Measurements from ENCODE around the gene DNAH11. TPM values are rescaled to one million over a fixed set of nuclear protein-coding genes. Genes with fewer than 3 reads are reported as not detected.

DNAH11 gene
- total and polyA plus RNA-seq, 4 donors: 0.05 to 0.50 (median 0.11) TPM

- TF ChIP-seq RAD21 (IDR thresholded peaks at IDR 0.05) (no peak), HNF4G (IDR thresholded peaks at IDR 0.05) (no peak), ATF3 (IDR thresholded peaks at IDR 0.05) (no peak), FOXA1 (IDR thresholded peaks at IDR 0.05) (no peak), YY1 (IDR thresholded peaks at IDR 0.05) (no peak), EGR1 (IDR thresholded peaks at IDR 0.05; ENCODE audit: low read depth in 2 of 2) (no peak), JUND (IDR thresholded peaks at IDR 0.05) (no peak), MAX (IDR thresholded peaks at IDR 0.05) (no peak), TAF1 (conservative IDR thresholded peaks at IDR 0.05) (no peak), NR2F2 (IDR thresholded peaks at IDR 0.05) (no peak)
- no peak for DNase-seq (ENCODE audit: low spot score)
- WGBS: 86% methylated on average over 5 of the region's 5 CpGs
- Histone ChIP-seq H3K27ac (ENCODE audit: low read depth in 1 of 2, low read length in 2 of 2) (no peak overlapping the region), H3K36me3 (ENCODE audit: control insufficient read depth in 4 of 4, insufficient read depth in 3 of 4, low read depth in 1 of 4, low read length in 3 of 4) (no peaks in the 10 kb centered on the region), H3K4me1 (ENCODE audit: control insufficient read depth in 4 of 4, insufficient read depth in 4 of 4, low read length in 3 of 4) (no peaks in the 10 kb centered on the region), H3K9me3 (ENCODE audit: control insufficient read depth in 4 of 4, low read length in 3 of 4) (no peaks in the 10 kb centered on the region), H3K9ac (ENCODE audit: low read depth in 1 of 2, low read length in 2 of 2) (no peak overlapping the region), H3K4me3 (ENCODE audit: low read depth in 1 of 3, low read length in 3 of 3) (no peak overlapping the region), H3K27me3 (ENCODE audit: control insufficient read depth in 4 of 4, insufficient read depth in 4 of 4, low read length in 3 of 4) (no peaks in the 10 kb centered on the region)
Measured at GRCh38 chr7:21922605-21923004, 379.8 kb downstream of the DNAH11 start.

GRCh38 chr7:21923658-21924057 lies 380.8 kb downstream of the DNAH11 start:
- H3K27me3 ChIP-seq (ENCODE audit: control insufficient read depth in 4 of 4, insufficient read depth in 4 of 4, low read length in 3 of 4): no peaks in the 10 kb centered on the region
- H3K36me3 ChIP-seq (ENCODE audit: control insufficient read depth in 4 of 4, insufficient read depth in 3 of 4, low read depth in 1 of 4, low read length in 3 of 4): no peaks in the 10 kb centered on the region
- no peaks in the 10 kb centered on the region for H3K9me3 ChIP-seq (ENCODE audit: control insufficient read depth in 4 of 4, low read length in 3 of 4)
- no peak overlapping the region for H3K4me3 ChIP-seq (ENCODE audit: low read depth in 1 of 3, low read length in 3 of 3)
- 71% methylated on average over 2 of the region's 2 CpGs for whole genome bisulfite sequencing
- no peak overlapping the region for H3K27ac ChIP-seq (ENCODE audit: low read depth in 1 of 2, low read length in 2 of 2)
- H3K9ac ChIP-seq (ENCODE audit: low read depth in 1 of 2, low read length in 2 of 2): no peak overlapping the region
- TF ChIP-seq NR2F2 (IDR thresholded peaks at IDR 0.05) (no peak), SP1 (IDR thresholded peaks at IDR 0.05) (no peak), JUND (IDR thresholded peaks at IDR 0.05) (no peak), FOXA2 (IDR thresholded peaks at IDR 0.05) (no peak), ZBTB33 (IDR thresholded peaks at IDR 0.05) (no peak), CTCF (IDR thresholded peaks at IDR 0.05; ENCODE audit: low read depth, low read length, missing input control) (no peak), RAD21 (IDR thresholded peaks at IDR 0.05) (no peak), REST (IDR thresholded peaks at IDR 0.05) (no peak), RXRA (IDR thresholded peaks at IDR 0.05) (no peak), FOXA1 (IDR thresholded peaks at IDR 0.05) (no peak), TAF1 (conservative IDR thresholded peaks at IDR 0.05) (no peak), ATF3 (IDR thresholded peaks at IDR 0.05) (no peak), YY1 (IDR thresholded peaks at IDR 0.05) (no peak), HNF4G (IDR thresholded peaks at IDR 0.05) (no peak), EGR1 (IDR thresholded peaks at IDR 0.05; ENCODE audit: low read depth in 2 of 2) (no peak)
- no peak for DNase-seq (ENCODE audit: low spot score)
- H3K4me1 ChIP-seq (ENCODE audit: control insufficient read depth in 4 of 4, insufficient read depth in 4 of 4, low read length in 3 of 4): no peaks in the 10 kb centered on the region

Data from liver (tissue), 9 donors.